Cortex of kidney (tissue), 1 donor: Measurements from ENCODE around the gene MYO9B.

Source experiments
- DNase-seq: peaks from one replicate; lab custom pipeline; 2025; lab: John Stamatoyannopoulos, UW

Gene MYO9B

GRCh38 chr19:17060802-17061201 is 14.8 kb upstream of the MYO9B start:
- no peak for DNase-seq

GRCh38 chr19:17061205-17061604 is 14.4 kb upstream of the MYO9B start:
- no peak for DNase-seq

- no peak for DNase-seq
Measured at GRCh38 chr19:17061691-17062090, 13.9 kb upstream of the MYO9B start.

GRCh38 chr19:17063428-17063827 is 12.1 kb upstream of the MYO9B start:
- DNase-seq: no peak

- no peak for DNase-seq
Measured at GRCh38 chr19:17069193-17069592, 6.4 kb upstream of the MYO9B start.

- no peak for DNase-seq
Measured at GRCh38 chr19:17070421-17070820, 5.2 kb upstream of the MYO9B start.

- DNase-seq: no peak
Measured at GRCh38 chr19:17070912-17071311, 4.7 kb upstream of the MYO9B start.

- no peak for DNase-seq
Measured at GRCh38 chr19:17073869-17074633, 1.5 kb upstream of the MYO9B start.

- no peak for DNase-seq
Measured at GRCh38 chr19:17074634-17075034, 943 bp upstream of the MYO9B start.

- no peak for DNase-seq
Measured at GRCh38 chr19:17075864-17076542, 426 bp downstream of the MYO9B start.

GRCh38 chr19:17076543-17076991 is 990 bp downstream of the MYO9B start:
- DNase-seq: no peak

- no peak for DNase-seq
Measured at GRCh38 chr19:17077447-17078028, 2.0 kb downstream of the MYO9B start.

GRCh38 chr19:17078036-17078919 is 2.7 kb downstream of the MYO9B start:
- DNase-seq: no peak

GRCh38 chr19:17078920-17079709 is 3.5 kb downstream of the MYO9B start:
- DNase-seq: no peak

GRCh38 chr19:17079710-17080439 is 4.3 kb downstream of the MYO9B start:
- no peak for DNase-seq

GRCh38 chr19:17080440-17080801 is 4.8 kb downstream of the MYO9B start:
- DNase-seq: no peak

- DNase-seq: no peak
Measured at GRCh38 chr19:17081672-17082630, 6.4 kb downstream of the MYO9B start.

- no peak for DNase-seq
Measured at GRCh38 chr19:17086120-17086519, 10.5 kb downstream of the MYO9B start.

- DNase-seq: no peak
Measured at GRCh38 chr19:17086834-17087233, 11.3 kb downstream of the MYO9B start.

GRCh38 chr19:17088552-17088951 is 13.0 kb downstream of the MYO9B start:
- DNase-seq: no peak
